ENCODE measurements around the gene RPN1.

Gene RPN1

GRCh38 chr3:128618398-128618726, 32.3 kb downstream of the RPN1 start:
- H3K4me1 ChIP-seq = peaks cover 0 to 21% (median 17%) of the 10 kb centered on the region in 4 donors
- H3K27me3 ChIP-seq = no peaks in the 10 kb centered on the region
- H3K36me3 ChIP-seq = peaks cover 7 to 43% (median 41%) of the 10 kb centered on the region in 3 donors
- DNase-seq = no peak
- no peaks in the 10 kb centered on the region for H3K9me3 ChIP-seq
- TF ChIP-seq, protein P1, sequence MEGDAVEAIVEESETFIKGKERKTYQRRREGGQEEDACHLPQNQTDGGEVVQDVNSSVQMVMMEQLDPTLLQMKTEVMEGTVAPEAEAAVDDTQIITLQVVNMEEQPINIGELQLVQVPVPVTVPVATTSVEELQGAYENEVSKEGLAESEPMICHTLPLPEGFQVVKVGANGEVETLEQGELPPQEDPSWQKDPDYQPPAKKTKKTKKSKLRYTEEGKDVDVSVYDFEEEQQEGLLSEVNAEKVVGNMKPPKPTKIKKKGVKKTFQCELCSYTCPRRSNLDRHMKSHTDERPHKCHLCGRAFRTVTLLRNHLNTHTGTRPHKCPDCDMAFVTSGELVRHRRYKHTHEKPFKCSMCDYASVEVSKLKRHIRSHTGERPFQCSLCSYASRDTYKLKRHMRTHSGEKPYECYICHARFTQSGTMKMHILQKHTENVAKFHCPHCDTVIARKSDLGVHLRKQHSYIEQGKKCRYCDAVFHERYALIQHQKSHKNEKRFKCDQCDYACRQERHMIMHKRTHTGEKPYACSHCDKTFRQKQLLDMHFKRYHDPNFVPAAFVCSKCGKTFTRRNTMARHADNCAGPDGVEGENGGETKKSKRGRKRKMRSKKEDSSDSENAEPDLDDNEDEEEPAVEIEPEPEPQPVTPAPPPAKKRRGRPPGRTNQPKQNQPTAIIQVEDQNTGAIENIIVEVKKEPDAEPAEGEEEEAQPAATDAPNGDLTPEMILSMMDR (IDR thresholded peaks at IDR 0.05) = no peak
- peak overlapping the region; percentile 85 to 98 for H3K4me3 ChIP-seq
- H3K27ac ChIP-seq = peak overlapping the region; percentile 85 to 91
- intact Hi-C loops (cut with DNase I; ENCODE audit: low total_unique reads) = loop anchor here (5.0 to 10.0 kb wide), 2 partner anchors 179 to 256 kb away; partner anchors contain the start of gene ACAD9

DNA sequence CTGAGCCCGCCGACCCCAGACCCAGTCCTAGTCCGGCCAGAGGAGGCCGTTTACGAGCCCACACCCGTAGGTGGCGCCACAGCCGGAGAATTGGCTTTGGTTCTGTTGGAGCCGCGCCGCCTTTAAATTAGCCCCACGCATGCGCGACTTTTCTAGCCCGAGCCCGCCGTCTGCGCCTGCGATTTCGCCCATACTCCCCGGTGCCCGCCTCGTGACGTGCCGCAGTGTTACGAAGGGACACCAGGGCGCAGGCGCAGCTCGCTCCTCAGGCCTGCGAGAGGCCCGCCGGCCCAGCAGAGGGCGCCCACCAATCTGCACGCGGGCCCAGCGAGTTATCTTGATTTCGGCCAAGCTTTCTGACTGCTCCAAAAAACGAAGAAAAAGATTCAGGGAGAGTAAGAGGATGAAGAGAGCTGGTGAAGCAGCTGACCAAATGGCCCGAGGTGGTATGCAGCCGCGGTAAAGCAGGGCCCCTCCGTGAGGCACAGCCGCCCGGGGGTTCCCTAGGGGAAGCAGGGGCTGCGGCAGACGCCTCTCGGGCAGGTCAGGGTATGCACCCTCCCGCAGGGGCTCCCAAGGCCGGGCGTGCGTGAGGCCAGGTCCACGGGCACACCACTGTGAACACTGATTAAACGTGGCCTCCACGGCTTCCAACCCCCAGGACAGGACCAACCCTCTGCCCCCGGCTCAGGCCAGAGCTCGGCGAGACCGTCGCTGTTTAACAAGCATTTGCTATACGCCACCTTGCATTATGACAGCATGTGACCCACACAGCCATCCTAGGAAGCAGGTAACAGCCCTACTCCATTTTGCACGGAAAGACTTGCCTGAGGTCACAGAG, 32.8 kb downstream of the RPN1 start:
- TF ChIP-seq, protein P1 (IDR thresholded peaks at IDR 0.05) = peak; percentile 94 to 97
- Histone ChIP-seq H3K27me3 (no peaks in the 10 kb centered on the region), H3K4me1 (peaks cover 0 to 20% (median 16%) of the 10 kb centered on the region in 4 donors), H3K36me3 (peaks cover 7 to 37% (median 36%) of the 10 kb centered on the region in 3 donors), H3K27ac (peak overlapping the region; percentile 85 to 91), H3K9me3 (no peaks in the 10 kb centered on the region), H3K4me3 (peak overlapping the region; percentile 85 to 98)
- intact Hi-C loops (cut with DNase I; ENCODE audit: low total_unique reads) = loop anchor here (5.0 to 10.0 kb wide), 2 partner anchors 180 to 257 kb away; partner anchors contain the start of gene ACAD9
- DNase-seq = peak; percentile 97 to 99

DNA sequence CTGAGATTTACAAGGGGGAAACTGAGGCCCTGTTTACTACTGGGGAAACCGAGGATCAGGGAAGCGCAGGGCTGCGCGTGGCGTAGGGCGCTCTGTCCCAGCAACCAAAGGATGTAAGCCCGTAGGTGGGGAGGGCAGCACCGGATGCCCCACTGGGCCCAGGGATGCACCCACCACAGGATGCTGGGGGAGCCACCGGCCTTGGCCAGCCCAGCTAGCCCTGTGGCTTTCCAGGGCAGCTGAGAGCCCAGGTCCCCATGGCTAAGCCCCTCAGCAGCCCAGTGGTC, 33.4 kb downstream of the RPN1 start:
- intact Hi-C loops (cut with DNase I; ENCODE audit: low total_unique reads) = loop anchor here (5.0 to 10.0 kb wide), 2 partner anchors 180 to 258 kb away; partner anchors contain the start of gene ACAD9
- Histone ChIP-seq H3K4me1 (peaks cover 0 to 20% (median 16%) of the 10 kb centered on the region in 4 donors), H3K27me3 (no peaks in the 10 kb centered on the region), H3K4me3 (peak overlapping the region; percentile 85 to 98), H3K27ac (peak overlapping the region; percentile 85 to 91), H3K9me3 (no peaks in the 10 kb centered on the region), H3K36me3 (peaks cover 7 to 31% (median 30%) of the 10 kb centered on the region in 3 donors)
- no peak for DNase-seq
- TF ChIP-seq, protein P1 (IDR thresholded peaks at IDR 0.05) = no peak

GRCh38 chr3:128616516-128617269, 33.9 kb downstream of the RPN1 start:
- intact Hi-C loops (cut with DNase I; ENCODE audit: low total_unique reads) = loop anchor here (5.0 to 10.0 kb wide), 2 partner anchors 181 to 258 kb away; partner anchors contain the start of gene ACAD9
- H3K4me3 ChIP-seq = peak overlapping the region in 1 of 2 donors; percentile 98
- no peaks in the 10 kb centered on the region for H3K9me3 ChIP-seq
- H3K36me3 ChIP-seq = peaks cover 7 to 26% (median 25%) of the 10 kb centered on the region in 3 donors
- DNase-seq = no peak
- TF ChIP-seq, protein P1 (IDR thresholded peaks at IDR 0.05) = no peak
- no peaks in the 10 kb centered on the region for H3K27me3 ChIP-seq
- H3K27ac ChIP-seq = peak overlapping the region; percentile 85 to 91
- peaks cover 0 to 20% (median 16%) of the 10 kb centered on the region in 4 donors for H3K4me1 ChIP-seq

- no peak for DNase-seq
- intact Hi-C loops (cut with DNase I; ENCODE audit: low total_unique reads) = loop anchor here (10.0 kb wide), 1 partner anchor 261 kb away; the partner anchor contains the start of gene ACAD9
- Histone ChIP-seq H3K36me3 (peaks cover 0 to 2% (median 0%) of the 10 kb centered on the region in 3 donors), H3K27me3 (no peaks in the 10 kb centered on the region), H3K4me3 (no peak overlapping the region), H3K9me3 (no peaks in the 10 kb centered on the region), H3K4me1 (peaks cover 0 to 18% (median 13%) of the 10 kb centered on the region in 4 donors), H3K27ac (no peak overlapping the region)
- TF ChIP-seq, protein P1 (IDR thresholded peaks at IDR 0.05) = no peak
These were observed 36.5 kb downstream of the RPN1 start for GRCh38 chr3:128614076-128614475.

All from tibial artery (tissue), 4 donors.